8988T (cell line): ENCODE measurements around the gene CASP10.
A peak's percentile ranks its signal among the peaks of the same experiment; 100 is the strongest.

Source experiments
- DNase-seq: peaks from one replicate; pipeline ENCODE4 v3.0.0; 2011

Gene CASP10

DNA sequence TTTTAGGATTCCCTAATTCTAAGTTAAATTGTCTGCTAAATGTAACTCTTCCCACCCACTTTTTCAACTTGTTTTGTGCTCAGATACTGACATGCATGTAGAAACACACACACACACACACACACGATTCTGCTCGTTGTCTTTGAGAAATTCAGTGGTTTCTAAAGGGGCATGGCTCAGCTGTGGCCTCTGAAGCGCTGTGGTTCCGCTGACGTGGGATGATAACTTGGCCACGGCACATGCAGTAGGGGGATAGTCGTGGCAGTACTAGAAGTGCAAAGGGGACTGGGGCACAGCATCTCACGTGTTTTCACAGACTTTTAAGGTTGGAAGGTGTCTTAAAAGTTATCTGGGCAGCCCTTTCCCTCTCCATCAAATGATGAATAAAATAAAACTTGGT lies 18.4 kb downstream of the CASP10 start:
- no peak for DNase-seq

DNA sequence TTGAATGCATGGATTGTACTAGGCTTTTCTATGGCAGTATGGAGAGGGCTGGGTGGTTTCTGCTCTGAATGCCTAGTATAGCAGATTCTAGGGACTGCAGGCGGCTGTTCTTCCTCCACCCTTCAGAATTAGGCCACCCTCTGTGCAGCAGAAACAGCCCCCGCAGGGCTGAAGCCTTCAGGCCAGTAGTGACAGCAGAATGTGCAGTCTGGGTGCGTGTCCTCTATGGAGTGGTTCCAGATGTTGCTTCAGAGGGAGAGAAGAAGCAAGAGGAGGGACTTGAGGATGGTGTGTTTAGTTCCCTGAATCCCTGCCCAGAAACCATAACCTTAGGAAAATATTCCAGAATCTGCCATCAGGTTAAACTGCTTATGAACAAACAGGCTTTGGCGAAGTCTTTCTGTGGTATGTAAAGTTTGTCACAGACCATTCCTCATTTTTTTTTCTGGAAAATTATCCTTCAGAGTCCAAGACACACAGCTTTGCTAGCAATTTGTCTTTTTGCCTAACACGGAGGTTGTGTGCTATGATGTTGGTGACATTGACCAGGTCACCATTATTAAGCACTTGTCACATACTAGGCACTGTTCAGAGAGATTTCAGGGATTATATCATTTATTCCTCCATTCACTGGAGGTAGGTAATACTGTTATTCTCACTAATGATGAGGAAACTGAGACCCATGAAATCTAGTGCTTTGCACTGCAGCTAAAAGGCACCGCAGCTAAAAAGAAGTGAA lies 21.1 kb downstream of the CASP10 start:
- no peak for DNase-seq

DNA sequence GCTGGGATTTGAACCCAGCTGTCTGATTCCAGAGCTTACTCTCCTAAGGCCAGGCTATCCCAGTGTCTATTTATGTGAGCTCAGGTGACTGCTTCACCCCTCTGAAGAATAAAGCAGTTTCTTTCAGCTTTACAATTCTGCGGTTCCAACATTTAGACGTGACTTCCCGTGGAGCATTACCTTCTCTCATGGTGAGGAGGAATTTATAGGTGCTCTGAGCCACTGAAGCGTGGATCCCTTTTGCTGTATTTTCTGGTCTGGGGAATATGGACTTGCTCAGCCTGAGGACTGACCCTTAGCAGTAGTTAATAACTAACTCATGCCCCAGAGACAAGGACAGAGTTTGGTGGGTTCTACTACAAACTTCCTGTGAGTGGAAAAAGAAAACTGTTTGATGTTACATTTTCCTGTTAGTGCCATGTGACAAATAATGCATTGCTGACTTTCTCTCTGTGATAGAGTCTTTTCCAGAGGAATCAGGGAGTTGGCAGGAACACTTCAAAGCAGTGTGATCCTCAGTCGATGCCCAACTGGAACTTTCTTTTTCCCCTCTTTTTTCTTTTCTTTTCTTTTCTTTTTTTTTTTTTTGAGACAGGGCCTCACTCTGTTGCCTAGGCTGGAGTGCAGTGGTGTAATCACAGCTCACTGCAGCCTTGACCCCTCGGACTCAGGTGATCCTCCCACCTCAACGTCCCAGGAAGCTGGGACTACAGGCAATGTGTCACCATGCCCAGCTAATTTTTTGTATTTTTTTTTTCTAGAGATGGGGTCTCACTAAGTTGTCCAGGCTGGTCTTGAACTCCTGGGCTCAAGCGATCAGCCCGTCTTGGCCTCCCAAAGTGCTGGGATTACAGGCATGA lies 21.9 kb downstream of the CASP10 start:
- DNase-seq = no peak

DNA sequence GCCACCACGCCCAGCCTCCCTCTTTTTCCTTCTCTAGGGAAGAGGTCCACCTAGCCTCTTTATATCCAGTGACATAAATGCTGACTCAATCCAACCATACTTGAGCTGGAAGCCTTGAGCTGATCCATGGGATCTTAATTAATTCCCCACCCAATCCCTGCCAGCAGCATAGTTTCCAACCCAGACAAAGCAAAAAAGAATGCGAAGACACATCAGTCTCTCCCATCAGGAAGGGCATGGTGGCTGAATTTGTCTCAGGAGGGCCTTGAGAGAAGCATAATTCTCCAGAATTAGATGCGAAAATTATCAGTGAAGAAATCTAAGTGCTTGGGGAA lies 22.5 kb downstream of the CASP10 start:
- DNase-seq = no peak

DNA sequence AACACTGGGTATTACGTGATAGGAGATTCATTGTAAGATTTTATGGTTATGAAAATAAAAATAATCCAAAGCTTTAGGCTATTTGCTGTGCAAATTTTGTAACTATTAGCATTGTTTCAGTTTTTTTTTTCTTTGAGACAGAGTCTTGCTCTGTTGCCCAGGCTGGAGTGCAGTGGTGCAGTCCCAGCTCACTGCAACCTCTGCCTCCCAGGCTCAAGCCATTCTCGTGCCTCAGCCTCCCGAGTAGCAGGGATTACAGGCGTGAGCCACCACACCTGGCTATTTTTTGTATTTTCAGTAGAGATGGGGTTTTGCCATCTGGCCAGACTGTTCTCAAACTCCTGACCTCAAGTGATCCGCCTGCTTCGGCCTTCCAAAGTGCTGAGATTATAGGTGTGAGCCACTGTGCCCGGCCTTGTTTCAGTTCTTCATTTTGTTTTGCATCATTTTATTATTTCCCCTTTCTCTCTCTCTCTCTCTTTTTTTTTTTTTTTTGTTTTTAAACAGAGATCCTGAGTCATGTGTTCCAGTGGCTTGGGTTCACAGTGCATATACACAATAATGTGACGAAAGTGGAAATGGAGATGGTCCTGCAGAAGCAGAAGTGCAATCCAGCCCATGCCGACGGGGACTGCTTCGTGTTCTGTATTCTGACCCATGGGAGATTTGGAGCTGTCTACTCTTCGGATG lies 25.8 kb downstream of the CASP10 start:
- DNase-seq = no peak

DNA sequence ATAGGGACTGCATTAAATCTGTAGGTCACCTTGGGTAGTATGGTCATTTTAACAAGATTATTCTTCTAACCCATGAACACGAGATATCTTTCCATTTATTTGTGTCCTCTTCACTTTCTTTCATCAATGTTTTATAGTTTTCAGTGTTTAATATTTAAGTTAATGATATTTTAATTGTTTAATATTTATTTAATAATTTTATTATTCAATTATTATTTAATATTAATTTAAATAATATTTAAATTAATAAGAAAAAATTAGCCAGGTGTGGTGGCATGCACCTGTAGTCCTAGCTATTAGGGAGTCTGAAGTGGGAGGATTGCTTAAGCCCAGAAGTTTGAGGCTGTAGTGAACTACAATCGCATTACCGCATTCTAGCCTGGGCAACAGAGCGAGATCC lies 33.0 kb downstream of the CASP10 start:
- DNase-seq = no peak

DNA sequence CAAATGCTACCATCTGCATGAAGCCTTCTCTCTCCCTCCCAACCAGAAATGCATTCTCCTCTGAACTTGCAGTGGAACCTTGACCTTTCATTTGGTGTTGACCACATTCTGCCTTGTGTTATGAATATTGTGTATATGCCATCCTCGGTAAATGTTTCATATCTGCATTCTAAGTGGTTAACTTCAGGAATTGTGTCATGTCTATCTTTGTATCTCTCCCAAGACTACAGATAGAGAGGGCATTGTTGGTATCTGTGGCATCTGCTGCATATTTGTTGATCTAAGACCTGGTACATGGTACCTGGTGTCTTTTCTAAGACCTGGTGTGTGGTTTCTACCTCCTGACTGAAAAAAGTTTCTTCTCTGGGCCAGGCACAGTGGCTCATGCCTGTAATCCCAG lies 34.0 kb downstream of the CASP10 start:
- no peak for DNase-seq

DNA sequence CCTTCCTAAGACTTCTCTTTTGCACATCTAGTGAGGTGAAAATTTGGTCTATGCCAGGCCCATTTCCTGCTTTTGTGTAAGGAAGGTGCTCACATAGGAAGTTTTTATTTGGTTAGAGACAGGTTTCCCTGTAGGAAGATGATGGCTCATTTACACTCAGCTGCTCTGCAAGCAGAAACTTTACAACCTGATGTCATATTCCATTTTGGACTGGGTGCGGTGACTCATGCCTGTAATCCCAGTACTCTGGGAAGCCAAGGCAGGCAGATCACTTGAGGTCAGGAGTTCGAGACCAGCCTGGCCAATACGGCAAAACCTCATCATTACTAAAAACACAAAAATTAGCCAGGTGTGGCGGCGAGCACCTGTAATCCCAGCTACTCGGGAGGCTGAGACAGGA lies 35.8 kb downstream of the CASP10 start:
- no peak for DNase-seq

DNA sequence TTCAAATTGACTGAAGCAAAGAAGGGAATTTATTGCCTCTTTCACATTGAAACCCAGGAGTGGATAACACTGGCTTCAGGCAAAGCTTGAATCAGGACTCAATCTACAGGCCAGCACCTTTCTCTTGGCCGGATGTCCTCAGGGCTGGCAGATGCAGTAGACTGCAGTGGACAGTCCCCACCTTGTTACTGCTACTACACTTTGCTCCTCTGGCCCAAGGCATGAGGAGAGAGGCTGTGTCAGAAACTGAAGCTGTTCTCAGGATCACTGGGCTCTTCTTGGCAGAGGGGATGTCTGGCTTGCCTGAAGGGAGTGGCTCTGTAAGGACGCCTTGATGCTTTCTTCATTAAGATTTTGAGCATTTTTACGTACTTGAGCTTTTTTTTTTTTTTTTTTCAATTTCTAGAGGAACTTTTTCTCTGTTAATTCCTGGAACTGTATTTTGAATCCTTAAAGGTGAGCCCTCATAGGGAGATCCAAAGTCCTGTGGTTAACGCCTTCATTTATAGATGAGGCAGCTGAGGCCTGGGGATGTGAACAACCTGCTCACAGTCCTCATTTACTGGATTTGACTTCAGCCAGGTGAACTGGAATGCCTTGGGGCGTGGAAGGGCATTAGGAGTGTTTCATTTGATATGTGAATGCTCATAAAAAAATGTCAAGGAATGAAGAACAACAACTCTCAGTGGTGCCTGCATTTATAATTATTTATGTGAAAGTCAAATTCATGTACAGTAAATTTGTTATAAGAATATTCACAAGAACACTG lies 36.6 kb downstream of the CASP10 start:
- no peak for DNase-seq

DNA sequence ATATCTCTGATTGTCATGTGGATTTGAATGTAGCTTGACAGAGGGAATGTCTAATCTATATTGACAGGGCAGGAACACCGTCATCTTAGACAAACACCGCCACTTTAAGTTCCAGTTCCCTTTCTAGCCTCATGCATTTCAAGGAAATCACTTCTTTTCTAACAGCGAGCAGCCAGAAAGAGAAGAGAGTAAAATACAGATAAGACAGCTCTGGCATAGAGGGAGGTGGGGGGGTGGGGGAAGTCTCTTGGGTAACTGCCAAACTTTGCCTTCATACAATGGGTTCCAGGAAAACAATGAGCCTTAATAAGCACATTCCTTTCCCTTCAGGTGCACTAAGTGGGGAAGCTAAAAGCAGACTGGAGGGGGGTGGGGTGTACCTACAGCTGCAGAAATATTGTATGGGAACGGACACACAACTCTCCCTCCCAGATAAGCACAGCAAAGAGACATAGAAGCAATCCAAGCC lies 37.2 kb downstream of the CASP10 start:
- DNase-seq = no peak

DNA sequence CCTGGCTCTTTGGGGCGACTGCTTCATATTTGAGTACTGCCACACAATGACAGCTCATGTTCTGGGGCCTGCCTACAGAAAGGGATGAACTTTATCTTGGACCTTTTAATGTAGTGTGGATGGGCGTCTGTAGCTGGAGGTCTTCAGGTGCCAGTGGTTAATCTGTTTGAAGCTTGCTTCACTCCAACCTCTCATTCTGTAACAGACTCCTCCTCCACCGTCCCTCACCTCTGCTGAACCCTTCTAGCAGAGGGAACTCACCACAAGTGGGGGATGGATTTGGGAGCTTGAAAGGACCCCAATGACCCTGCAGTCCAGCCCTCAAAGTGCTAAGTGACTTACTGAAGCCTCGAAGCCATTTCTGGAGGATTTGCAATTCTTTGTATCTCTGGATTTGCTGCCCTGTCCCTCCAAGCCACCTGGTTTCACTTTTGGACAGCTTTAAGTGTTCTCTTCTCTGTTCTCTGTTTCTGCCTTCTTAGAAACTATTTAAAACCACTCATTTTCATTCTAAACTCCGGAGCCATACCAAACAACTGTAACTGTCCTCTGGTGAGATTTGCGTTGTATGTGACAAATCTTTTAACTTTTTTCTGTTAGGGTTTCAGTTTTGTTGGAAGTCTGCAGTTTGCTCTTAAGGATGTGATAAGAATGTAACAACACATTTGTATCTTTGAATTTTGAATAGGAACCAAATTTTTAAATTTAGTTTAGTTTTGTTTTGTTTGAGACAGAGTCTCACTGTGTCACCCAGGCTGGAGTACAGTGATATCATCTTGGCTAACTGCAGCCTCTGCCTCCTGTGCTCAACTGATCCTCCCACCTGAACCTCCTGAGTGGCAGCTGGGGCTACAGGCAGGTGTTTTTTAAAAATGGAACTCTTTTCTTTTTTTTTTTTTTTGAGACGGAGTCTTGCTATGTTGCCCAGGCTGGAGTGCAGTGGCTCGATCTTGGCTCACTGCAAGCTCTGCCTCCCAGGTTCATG lies 40.4 kb downstream of the CASP10 start:
- no peak for DNase-seq

DNA sequence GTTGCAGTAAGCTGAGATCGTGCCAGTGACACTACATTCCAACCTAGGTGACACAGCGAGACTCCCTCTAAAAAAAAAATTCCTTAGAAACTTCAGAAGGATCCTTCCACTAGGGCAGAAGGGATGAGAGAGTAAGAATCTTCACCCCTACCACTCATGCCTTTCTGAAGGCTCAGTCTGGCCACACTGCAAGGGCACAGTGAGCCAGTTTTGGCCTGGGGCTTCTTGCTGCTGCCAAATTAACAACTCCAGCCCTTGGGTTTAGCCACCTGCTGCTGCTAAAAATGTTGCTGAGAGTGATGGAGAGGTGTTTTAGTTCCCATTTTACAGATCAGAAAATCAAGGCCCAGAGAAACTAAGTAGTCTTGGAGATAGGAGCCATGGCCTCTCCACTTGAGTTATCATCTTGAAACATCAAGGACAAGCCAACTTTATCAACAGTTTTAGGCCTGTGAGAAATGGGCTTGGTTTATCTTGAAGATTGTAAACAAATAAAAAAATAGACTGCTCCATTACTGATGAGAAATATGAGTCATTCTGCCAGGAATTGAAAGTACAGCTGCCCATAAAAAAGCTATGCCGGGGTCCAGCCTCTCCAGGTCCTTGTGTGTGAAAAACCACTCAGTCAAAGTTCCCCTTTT lies 45.5 kb downstream of the CASP10 start:
- DNase-seq = no peak

DNA sequence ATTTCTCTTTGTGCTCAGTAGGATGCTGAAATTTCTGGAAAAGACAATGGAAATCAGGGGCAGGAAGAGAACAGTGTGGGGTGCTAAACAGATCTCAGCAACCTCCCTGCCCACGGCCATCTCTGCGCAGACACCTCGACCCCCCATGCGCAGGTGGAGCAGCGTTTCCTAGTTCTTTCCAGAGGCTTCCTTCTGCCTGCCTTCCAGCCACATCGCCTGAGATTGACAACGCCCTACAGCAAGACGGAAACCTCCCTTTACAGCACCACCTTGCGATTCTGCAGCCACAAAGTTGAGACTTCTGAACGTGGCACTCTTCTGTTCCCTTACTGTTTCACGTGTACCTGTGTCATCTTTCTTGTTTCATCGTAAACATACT lies 46.0 kb downstream of the CASP10 start:
- DNase-seq = no peak

DNA sequence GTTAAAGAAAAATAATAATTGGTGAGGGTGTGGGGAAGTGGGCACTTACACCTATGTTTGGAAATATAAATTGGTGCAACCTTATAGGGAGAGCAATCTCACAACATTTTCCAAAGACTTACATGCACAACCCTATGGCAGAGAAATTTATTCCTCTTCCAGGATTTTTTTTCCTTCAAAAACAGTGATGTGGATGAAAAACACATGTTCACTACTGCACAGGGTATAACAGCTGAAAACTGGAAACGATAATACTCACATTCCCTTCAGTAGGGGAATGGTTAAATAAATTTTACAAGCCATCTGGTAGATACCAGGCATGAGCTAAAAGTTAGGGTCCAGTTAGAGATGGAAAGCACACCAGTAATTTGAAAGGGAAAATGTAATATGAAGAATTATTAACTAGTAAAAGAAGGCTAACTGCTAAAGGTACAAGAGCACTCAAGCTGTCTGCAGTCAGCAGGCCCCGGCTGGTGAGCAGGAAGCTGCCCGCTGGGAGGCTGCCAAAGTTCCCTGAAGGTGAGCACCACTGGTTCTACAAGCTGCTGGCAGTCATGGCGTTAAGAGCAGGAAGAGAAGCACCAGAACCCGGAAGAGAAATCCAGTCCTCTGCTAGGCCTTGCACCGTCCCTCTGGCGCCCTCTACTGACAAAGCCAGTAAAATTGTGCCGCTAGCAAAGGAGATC lies 49.0 kb downstream of the CASP10 start:
- DNase-seq = peak; percentile 56

DNA sequence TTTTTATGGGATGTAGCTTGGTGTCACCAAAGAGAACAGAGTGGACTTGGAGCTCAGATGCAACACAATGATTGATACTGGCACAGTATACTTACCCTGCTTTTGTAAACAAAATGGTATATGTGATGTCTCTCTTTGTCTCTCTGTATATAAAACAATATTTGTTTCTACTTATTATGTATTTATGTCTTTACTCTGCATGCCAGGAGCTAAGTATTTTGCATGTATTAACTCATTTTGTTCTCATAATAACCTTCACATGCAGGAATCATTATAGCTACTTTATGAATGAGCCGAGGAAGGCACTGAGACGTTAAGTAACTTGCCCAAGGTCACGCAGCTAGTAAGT lies 49.5 kb downstream of the CASP10 start:
- no peak for DNase-seq

DNA sequence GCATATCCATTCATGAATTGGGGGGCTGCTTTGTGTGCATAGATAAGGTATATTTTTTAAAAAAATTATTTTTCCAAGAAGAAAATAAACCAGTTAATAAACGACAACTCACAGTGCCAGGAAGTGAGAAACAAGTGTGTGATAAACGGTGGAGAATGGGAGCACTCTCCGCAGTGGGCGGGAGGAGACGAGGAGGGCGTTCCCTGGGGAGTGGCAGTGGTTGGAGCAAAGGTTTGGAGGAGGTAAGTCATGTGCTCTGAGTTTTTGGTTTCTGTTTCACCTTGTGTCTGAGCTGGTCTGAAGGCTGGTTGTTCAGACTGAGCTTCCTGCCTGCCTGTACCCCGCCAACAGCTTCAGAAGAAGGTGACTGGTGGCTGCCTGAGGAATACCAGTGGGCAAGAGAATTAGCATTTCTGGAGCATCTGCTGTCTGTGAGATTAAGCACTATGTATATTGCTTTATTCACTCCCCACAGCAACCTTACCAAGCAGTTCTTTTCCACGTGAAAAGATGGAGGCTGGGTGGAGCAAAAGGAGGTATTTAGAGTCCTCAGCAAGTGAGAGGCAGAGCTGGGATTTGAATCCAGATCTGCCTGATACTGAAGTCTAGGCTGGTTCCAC lies 50.4 kb downstream of the CASP10 start:
- DNase-seq = peak; percentile 38

DNA sequence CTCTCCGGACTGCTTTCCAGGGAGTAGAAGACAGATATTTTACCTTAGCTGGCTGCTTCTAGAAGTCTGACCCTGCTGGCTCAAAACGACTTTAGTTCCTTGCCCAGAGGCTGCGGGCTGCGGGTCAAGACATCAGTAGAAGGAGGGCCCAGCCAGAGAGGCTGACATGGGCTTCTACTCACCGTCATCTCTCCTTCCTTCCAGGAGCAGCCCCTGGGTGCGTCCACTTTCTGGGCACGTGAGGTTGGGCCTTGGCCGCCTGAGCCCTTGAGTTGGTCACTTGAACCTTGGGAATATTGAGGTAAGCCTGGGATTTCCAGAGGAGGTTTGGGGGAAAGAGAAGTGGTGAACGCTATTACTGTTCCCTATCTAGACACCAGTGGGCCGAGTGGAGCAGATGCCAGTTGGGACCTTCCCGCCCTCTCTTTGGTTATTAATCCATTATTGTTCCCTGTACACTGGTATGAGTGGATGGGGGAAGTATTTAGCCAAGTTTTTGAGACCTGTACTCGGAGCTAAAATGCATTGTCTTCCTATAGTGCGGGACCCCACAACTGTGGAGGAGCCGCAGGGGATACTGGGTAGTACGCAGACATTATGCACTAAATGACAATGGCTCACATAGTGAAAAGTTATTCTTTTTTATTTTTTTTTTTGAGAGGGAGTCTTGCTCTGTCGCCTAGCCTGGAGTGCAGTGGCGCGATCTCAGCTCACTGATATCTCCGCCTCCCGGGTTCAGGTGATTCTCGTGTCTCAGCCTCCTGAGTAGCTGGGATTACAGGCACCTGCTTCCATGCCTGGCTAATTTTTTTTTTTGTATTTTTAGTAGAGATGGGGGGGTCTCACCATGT lies 51.1 kb downstream of the CASP10 start:
- no peak for DNase-seq

DNA sequence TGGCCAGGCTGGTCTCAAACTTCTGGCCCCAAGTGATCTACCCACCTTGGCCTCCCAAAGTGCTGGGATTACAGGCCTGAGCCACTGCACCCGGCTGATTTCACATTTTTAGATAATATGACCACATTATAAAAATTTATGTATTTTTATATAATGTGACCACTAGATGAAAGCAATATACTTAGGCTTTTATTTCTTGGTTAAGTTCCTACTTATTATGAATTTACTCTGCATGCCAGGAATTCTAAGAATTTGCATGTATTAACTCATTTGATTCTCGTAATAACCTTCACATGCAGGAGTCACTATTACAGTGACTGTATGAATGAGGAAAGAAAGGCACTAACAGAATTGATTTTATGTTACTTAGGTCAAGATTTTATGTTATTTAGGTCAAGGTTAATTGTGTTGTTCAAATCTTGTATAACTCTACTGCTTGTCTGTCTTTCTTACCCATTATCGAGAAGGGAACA lies 51.8 kb downstream of the CASP10 start:
- no peak for DNase-seq
